PC-9 (cell line): ENCODE data around the gene SLC25A34. TPM values are rescaled to one million over a fixed set of nuclear protein-coding genes. Genes with fewer than 3 reads are reported as not detected.

ENCODE experiments used
- BruUV-seq: library from RNA; stranded (reverse); fragments of 400-500 nt; replicated peaks from 2 replicates; lab custom pipeline; 2021; lab: Mats Ljungman, UMichigan
- CTCF ChIA-PET: fragments of 300-600 bp; sonication (Branson Sonifier 250); formaldehyde crosslinking; loops from one replicate; lab custom pipeline; 2022; ENCODE audit warnings: antibody characterized with exemption; lab: Charles Lee
- POLR2A ChIA-PET: fragments of 300-600 bp; sonication (Branson Sonifier 250); formaldehyde crosslinking; loops from one replicate; lab custom pipeline; 2022; ENCODE audit warnings: antibody characterized with exemption; ENCODE audit not compliant: unreplicated experiment; lab: Charles Lee
- DNase-seq, 2 experiments: peaks; one replicate each; pipeline versions ENCODE4 v3.0.0 to v3.0.0-alpha.2; 2015 to 2022; ENCODE audit warnings: mixed read lengths in 1 of 2
- H2AFZ ChIP-seq: fragments of 200-600 bp; sonication (generic); 2 replicates; pipeline ENCODE4 v1.8.1; 2017; ENCODE audit warnings: antibody characterized with exemption
- H3F3A ChIP-seq: fragments of 200-600 bp; sonication (generic); 2 replicates; pipeline ENCODE4 v1.8.1; 2017; ENCODE audit warnings: antibody characterized with exemption, mild to moderate bottlenecking, low read depth; ENCODE audit not compliant: insufficient read depth
- H3K27ac ChIP-seq: fragments of 200-600 bp; sonication (generic); 2 replicates; pipeline ENCODE4 v1.6.1; 2016; ENCODE audit warnings: mixed run types
- H3K27me3 ChIP-seq: fragments of 200-600 bp; sonication (generic); 2 replicates; pipeline ENCODE4 v1.6.1; 2016; ENCODE audit warnings: low read depth, mixed run types; ENCODE audit not compliant: insufficient read depth
- H3K36me3 ChIP-seq: fragments of 200-600 bp; sonication (generic); 2 replicates; pipeline ENCODE4 v1.6.1; 2016; ENCODE audit warnings: low read depth, mixed run types
- H3K4me1 ChIP-seq: fragments of 200-600 bp; sonication (generic); replicated peaks from 2 replicates; pipeline ENCODE4 v1.6.1; 2016; ENCODE audit warnings: mixed run types; ENCODE audit not compliant: insufficient read depth
- H3K4me2 ChIP-seq: fragments of 200-600 bp; sonication (generic); 2 replicates; pipeline ENCODE4 v1.6.1; 2017; ENCODE audit warnings: mixed run types
- H3K4me3 ChIP-seq: fragments of 200-600 bp; sonication (generic); 2 replicates; pipeline ENCODE4 v1.6.1; 2016; ENCODE audit warnings: mixed run types
- H3K79me2 ChIP-seq: fragments of 200-600 bp; sonication (generic); 2 replicates; pipeline ENCODE4 v1.6.1; 2017; ENCODE audit warnings: low read depth, mixed run types
- H3K9me2 ChIP-seq: fragments of 200-600 bp; sonication (generic); 2 replicates; pipeline ENCODE4 v1.8.1; 2017; ENCODE audit warnings: mild to moderate bottlenecking; ENCODE audit not compliant: insufficient read depth
- H3K9me3 ChIP-seq: fragments of 200-600 bp; sonication (generic); 2 replicates; pipeline ENCODE4 v1.8.1; 2016; ENCODE audit warnings: low read depth; ENCODE audit not compliant: insufficient read depth
- H4K20me1 ChIP-seq: fragments of 200-600 bp; sonication (generic); 2 replicates; pipeline ENCODE4 v1.8.1; 2017; ENCODE audit not compliant: insufficient read depth
- EZH2 ChIP-seq: fragments of 200-600 bp; sonication (generic); IDR thresholded peaks from 2 replicates; pipeline ENCODE4 v1.8.0; 2017; ENCODE audit warnings: antibody characterized with exemption, low read depth
- intact Hi-C: fragments of 100-400 bp; cut with micrococcal nuclease; formaldehyde crosslinking; loops from one replicate; pipeline ENCODE4 v1.10.0; 2022; ENCODE audit not compliant: unreplicated experiment
- total RNA-seq: library from RNA; stranded (reverse); gene quantifications from 2 replicates; pipeline ENCODE4 v1.2.3, GENCODE V29; 2021
- TF ChIP-seq, protein P1 (sequence below): fragments of 200-600 bp; sonication (generic); conservative IDR thresholded peaks from 2 replicates; pipeline ENCODE4 v1.6.1; 2017; ENCODE audit warnings: mixed run types, antibody characterized with exemption, mild to moderate bottlenecking, moderate library complexity

The SLC25A34 gene
- total RNA-seq, 1 experiment from 2014 or later: 1.7 TPM

- Histone ChIP-seq H3K4me2 (no peak overlapping the region), H3K4me3 (no peak overlapping the region), H3F3A (no peaks in the 10 kb centered on the region), H3K79me2 (no peaks in the 10 kb centered on the region), H3K36me3 (no peaks in the 10 kb centered on the region), H3K27me3 (no peaks in the 10 kb centered on the region), H4K20me1 (no peaks in the 10 kb centered on the region), H3K27ac (no peak overlapping the region), H3K4me1 (no peaks in the 10 kb centered on the region), H2AFZ (no peak overlapping the region), H3K9me2 (no peaks in the 10 kb centered on the region), H3K9me3 (no peaks in the 10 kb centered on the region)
- TF ChIP-seq EZH2: no peak
- TF ChIP-seq, protein P1, sequence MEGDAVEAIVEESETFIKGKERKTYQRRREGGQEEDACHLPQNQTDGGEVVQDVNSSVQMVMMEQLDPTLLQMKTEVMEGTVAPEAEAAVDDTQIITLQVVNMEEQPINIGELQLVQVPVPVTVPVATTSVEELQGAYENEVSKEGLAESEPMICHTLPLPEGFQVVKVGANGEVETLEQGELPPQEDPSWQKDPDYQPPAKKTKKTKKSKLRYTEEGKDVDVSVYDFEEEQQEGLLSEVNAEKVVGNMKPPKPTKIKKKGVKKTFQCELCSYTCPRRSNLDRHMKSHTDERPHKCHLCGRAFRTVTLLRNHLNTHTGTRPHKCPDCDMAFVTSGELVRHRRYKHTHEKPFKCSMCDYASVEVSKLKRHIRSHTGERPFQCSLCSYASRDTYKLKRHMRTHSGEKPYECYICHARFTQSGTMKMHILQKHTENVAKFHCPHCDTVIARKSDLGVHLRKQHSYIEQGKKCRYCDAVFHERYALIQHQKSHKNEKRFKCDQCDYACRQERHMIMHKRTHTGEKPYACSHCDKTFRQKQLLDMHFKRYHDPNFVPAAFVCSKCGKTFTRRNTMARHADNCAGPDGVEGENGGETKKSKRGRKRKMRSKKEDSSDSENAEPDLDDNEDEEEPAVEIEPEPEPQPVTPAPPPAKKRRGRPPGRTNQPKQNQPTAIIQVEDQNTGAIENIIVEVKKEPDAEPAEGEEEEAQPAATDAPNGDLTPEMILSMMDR: no peak
- intact Hi-C loops: no loop called here
- BruUV-seq: no TSS peak
- ChIA-PET CTCF (no interaction called here), POLR2A (no interaction called here)
- no peak for DNase-seq
These were observed 12.2 kb downstream of the SLC25A34 start for GRCh38 chr1:15748264-15748663.

GRCh38 chr1:15748690-15749398 is 12.8 kb downstream of the SLC25A34 start:
- no peak for DNase-seq
- no TSS peak for BruUV-seq
- ChIA-PET CTCF (no interaction called here), POLR2A (no interaction called here)
- Histone ChIP-seq H3K4me3 (no peak overlapping the region), H3F3A (no peaks in the 10 kb centered on the region), H3K4me1 (no peaks in the 10 kb centered on the region), H3K36me3 (no peaks in the 10 kb centered on the region), H3K9me3 (no peaks in the 10 kb centered on the region), H3K9me2 (no peaks in the 10 kb centered on the region), H3K27me3 (no peaks in the 10 kb centered on the region), H2AFZ (no peak overlapping the region), H3K27ac (no peak overlapping the region), H3K79me2 (no peaks in the 10 kb centered on the region), H4K20me1 (no peaks in the 10 kb centered on the region), H3K4me2 (no peak overlapping the region)
- TF ChIP-seq, protein P1: no peak
- TF ChIP-seq EZH2: no peak
- intact Hi-C loops: no loop called here

- DNase-seq: no peak
- ChIA-PET CTCF (no interaction called here), POLR2A (no interaction called here)
- H3K9me3 ChIP-seq: no peaks in the 10 kb centered on the region
- H2AFZ ChIP-seq: no peak overlapping the region
- H3K4me3 ChIP-seq: no peak overlapping the region
- no peaks in the 10 kb centered on the region for H3K36me3 ChIP-seq
- no peaks in the 10 kb centered on the region for H3K4me1 ChIP-seq
- no peaks in the 10 kb centered on the region for H3F3A ChIP-seq
- H4K20me1 ChIP-seq: no peaks in the 10 kb centered on the region
- H3K27me3 ChIP-seq: no peaks in the 10 kb centered on the region
- no peaks in the 10 kb centered on the region for H3K79me2 ChIP-seq
- no peaks in the 10 kb centered on the region for H3K9me2 ChIP-seq
- intact Hi-C loops: no loop called here
- no TSS peak for BruUV-seq
- no peak overlapping the region for H3K27ac ChIP-seq
- no peak overlapping the region for H3K4me2 ChIP-seq
- no peak for TF ChIP-seq EZH2
- TF ChIP-seq, protein P1: no peak
These were observed 13.6 kb downstream of the SLC25A34 start for GRCh38 chr1:15749399-15750291.
